Measurements from ENCODE around the gene KLHDC10. TPM values are rescaled to one million over a fixed set of nuclear protein-coding genes. Genes with fewer than 3 reads are reported as not detected.

Gene KLHDC10
- polyA plus RNA-seq, 1 donor from 2014 or later, result 59.1 TPM

DNA sequence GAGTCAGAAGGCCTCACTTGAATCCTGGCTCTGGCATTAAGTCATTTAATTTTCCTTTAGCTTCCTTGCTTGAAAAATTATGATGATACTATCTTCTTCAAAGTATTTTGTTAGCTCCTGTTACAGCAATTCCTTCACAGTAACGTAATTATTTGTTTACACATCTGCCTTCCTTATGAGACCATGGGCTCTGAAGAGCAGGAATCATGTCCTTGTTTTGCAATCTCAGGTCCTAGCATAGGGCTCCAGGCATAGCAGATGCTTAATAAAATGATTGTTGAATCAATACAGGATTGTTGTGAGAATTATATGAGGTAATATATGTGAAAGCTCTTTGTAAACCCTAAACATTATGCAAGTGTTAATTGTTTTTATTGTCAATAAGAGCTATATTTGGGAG, 25.5 kb downstream of the KLHDC10 start:
- TF ChIP-seq MXI1 (conservative IDR thresholded peaks at IDR 0.05; ENCODE audit: poor library complexity, severe bottlenecking), result no peak
- TF ChIP-seq, protein P1, sequence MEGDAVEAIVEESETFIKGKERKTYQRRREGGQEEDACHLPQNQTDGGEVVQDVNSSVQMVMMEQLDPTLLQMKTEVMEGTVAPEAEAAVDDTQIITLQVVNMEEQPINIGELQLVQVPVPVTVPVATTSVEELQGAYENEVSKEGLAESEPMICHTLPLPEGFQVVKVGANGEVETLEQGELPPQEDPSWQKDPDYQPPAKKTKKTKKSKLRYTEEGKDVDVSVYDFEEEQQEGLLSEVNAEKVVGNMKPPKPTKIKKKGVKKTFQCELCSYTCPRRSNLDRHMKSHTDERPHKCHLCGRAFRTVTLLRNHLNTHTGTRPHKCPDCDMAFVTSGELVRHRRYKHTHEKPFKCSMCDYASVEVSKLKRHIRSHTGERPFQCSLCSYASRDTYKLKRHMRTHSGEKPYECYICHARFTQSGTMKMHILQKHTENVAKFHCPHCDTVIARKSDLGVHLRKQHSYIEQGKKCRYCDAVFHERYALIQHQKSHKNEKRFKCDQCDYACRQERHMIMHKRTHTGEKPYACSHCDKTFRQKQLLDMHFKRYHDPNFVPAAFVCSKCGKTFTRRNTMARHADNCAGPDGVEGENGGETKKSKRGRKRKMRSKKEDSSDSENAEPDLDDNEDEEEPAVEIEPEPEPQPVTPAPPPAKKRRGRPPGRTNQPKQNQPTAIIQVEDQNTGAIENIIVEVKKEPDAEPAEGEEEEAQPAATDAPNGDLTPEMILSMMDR (IDR thresholded peaks at IDR 0.05; ENCODE audit: poor library complexity, severe bottlenecking), result no peak
- no peak for TF ChIP-seq EZH2 (IDR thresholded peaks at IDR 0.05; ENCODE audit: borderline replicate concordance, insufficient read depth, low read length, poor library complexity, severe bottlenecking)
- TF ChIP-seq EP300 (conservative IDR thresholded peaks at IDR 0.05; ENCODE audit: poor library complexity, severe bottlenecking), result no peak
- Histone ChIP-seq H3K9ac (ENCODE audit: low read length) (no peak overlapping the region), H3F3A (ENCODE audit: insufficient read depth, low read length, poor library complexity, severe bottlenecking) (no peaks in the 10 kb centered on the region), H3K36me3 (ENCODE audit: insufficient read depth, low read length) (no peaks in the 10 kb centered on the region), H3K4me2 (ENCODE audit: low read length) (no peak overlapping the region), H3K9me3 (ENCODE audit: low read length) (no peaks in the 10 kb centered on the region), H3K9me2 (ENCODE audit: insufficient read depth, low read length) (no peaks in the 10 kb centered on the region), H4K20me1 (ENCODE audit: insufficient read depth) (no peaks in the 10 kb centered on the region), H3K27me3 (ENCODE audit: insufficient read depth, low read depth, low read length) (no peaks in the 10 kb centered on the region), H2AFZ (ENCODE audit: low read depth, low read length) (no peak overlapping the region), H3K79me2 (replicated peaks; ENCODE audit: insufficient read depth, low read length) (peaks cover 39% of the 10 kb centered on the region), H3K4me3 (ENCODE audit: low read length) (no peak overlapping the region), H3K27ac (ENCODE audit: low read length) (no peak overlapping the region)

DNA sequence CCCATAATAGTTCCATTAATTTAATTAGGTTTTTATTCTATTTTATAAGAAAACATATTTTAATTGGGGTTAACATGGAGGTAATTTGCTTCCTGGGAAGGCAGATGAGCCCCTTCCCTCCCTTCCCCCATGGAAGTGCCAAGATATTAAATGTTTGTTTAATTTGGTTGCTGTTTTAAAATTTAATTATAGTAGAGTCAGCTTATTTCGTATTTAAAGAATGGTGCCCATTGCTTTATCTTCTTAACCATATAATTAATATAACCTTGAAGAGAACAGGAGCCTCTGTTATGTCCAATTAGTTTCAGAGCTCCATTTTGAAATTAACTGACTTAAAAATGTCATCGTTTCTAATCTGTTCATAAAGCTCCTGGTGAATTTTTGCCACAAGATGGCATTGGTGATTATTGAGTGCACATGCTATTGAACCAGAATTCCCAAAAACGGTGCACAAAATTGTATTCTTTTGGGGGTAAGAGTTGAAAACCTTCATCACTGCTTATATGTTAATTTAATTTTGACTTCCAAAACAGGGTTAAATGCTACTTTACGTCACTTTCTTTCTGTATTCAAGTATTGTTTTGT, 26.0 kb downstream of the KLHDC10 start:
- TF ChIP-seq EP300 (conservative IDR thresholded peaks at IDR 0.05; ENCODE audit: poor library complexity, severe bottlenecking) (no peak), TAF1 (IDR thresholded peaks at IDR 0.05; ENCODE audit: low read depth) (no peak), RAD21 (conservative IDR thresholded peaks at IDR 0.05) (no peak), EZH2 (IDR thresholded peaks at IDR 0.05; ENCODE audit: borderline replicate concordance, insufficient read depth, low read length, poor library complexity, severe bottlenecking) (no peak), MXI1 (conservative IDR thresholded peaks at IDR 0.05; ENCODE audit: poor library complexity, severe bottlenecking) (no peak), POLR2AphosphoS5 (IDR thresholded peaks at IDR 0.05) (no peak), SMC3 (conservative IDR thresholded peaks at IDR 0.05; ENCODE audit: poor library complexity) (no peak)
- TF ChIP-seq, protein P1 (IDR thresholded peaks at IDR 0.05; ENCODE audit: poor library complexity, severe bottlenecking), result no peak
- TF ChIP-seq, protein P2, sequence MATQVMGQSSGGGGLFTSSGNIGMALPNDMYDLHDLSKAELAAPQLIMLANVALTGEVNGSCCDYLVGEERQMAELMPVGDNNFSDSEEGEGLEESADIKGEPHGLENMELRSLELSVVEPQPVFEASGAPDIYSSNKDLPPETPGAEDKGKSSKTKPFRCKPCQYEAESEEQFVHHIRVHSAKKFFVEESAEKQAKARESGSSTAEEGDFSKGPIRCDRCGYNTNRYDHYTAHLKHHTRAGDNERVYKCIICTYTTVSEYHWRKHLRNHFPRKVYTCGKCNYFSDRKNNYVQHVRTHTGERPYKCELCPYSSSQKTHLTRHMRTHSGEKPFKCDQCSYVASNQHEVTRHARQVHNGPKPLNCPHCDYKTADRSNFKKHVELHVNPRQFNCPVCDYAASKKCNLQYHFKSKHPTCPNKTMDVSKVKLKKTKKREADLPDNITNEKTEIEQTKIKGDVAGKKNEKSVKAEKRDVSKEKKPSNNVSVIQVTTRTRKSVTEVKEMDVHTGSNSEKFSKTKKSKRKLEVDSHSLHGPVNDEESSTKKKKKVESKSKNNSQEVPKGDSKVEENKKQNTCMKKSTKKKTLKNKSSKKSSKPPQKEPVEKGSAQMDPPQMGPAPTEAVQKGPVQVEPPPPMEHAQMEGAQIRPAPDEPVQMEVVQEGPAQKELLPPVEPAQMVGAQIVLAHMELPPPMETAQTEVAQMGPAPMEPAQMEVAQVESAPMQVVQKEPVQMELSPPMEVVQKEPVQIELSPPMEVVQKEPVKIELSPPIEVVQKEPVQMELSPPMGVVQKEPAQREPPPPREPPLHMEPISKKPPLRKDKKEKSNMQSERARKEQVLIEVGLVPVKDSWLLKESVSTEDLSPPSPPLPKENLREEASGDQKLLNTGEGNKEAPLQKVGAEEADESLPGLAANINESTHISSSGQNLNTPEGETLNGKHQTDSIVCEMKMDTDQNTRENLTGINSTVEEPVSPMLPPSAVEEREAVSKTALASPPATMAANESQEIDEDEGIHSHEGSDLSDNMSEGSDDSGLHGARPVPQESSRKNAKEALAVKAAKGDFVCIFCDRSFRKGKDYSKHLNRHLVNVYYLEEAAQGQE (IDR thresholded peaks at IDR 0.05; ENCODE audit: borderline replicate concordance), result no peak
- H3K36me3 ChIP-seq (ENCODE audit: insufficient read depth, low read length), result no peaks in the 10 kb centered on the region
- no peaks in the 10 kb centered on the region for H3K9me3 ChIP-seq (ENCODE audit: low read length)
- no peaks in the 10 kb centered on the region for H3K9me2 ChIP-seq (ENCODE audit: insufficient read depth, low read length)
- peaks cover 34% of the 10 kb centered on the region for H3K79me2 ChIP-seq (replicated peaks; ENCODE audit: insufficient read depth, low read length)
- H3K9ac ChIP-seq (ENCODE audit: low read length), result no peak overlapping the region
- no peaks in the 10 kb centered on the region for H3F3A ChIP-seq (ENCODE audit: insufficient read depth, low read length, poor library complexity, severe bottlenecking)
- H3K4me3 ChIP-seq (ENCODE audit: low read length), result no peak overlapping the region
- no peak overlapping the region for H3K4me2 ChIP-seq (ENCODE audit: low read length)
- no peak overlapping the region for H3K27ac ChIP-seq (ENCODE audit: low read length)
- no peaks in the 10 kb centered on the region for H3K27me3 ChIP-seq (ENCODE audit: insufficient read depth, low read depth, low read length)
- H2AFZ ChIP-seq (ENCODE audit: low read depth, low read length), result no peak overlapping the region
- H4K20me1 ChIP-seq (ENCODE audit: insufficient read depth), result no peaks in the 10 kb centered on the region
